Neuronal stem cell (in vitro differentiated cells): ENCODE measurements around the gene SCG2.

Source experiments
- DNase-seq: peaks from one replicate; pipeline ENCODE4 v3.0.0-alpha.2; 2013; ENCODE audit warnings: low spot score
- H2AFZ ChIP-seq: one replicate; pipeline ENCODE4 v1.6.1; 2013; ENCODE audit warnings: mild to moderate bottlenecking, low read length, inconsistent platforms
- H2AK5ac ChIP-seq: 2 replicates; pipeline ENCODE4 v1.6.1; 2013; ENCODE audit warnings: low read depth, mild to moderate bottlenecking, inconsistent platforms, low read length, moderate library complexity, mixed read lengths
- H2BK120ac ChIP-seq: 2 replicates; pipeline ENCODE4 v1.6.1; 2013; ENCODE audit warnings: low read depth, mild to moderate bottlenecking, inconsistent platforms, low read length, moderate library complexity, mixed read lengths
- H2BK12ac ChIP-seq: one replicate; pipeline ENCODE4 v1.6.1; 2013; ENCODE audit warnings: low read length, inconsistent platforms
- H2BK15ac ChIP-seq: 2 replicates; pipeline ENCODE4 v1.6.1; 2013; ENCODE audit warnings: mild to moderate bottlenecking, low read length, inconsistent platforms, mixed read lengths
- H2BK5ac ChIP-seq: one replicate; pipeline ENCODE4 v1.6.1; 2013; ENCODE audit warnings: inconsistent platforms, mild to moderate bottlenecking, low read length, moderate library complexity
- H3K14ac ChIP-seq: one replicate; pipeline ENCODE4 v1.6.1; 2013; ENCODE audit warnings: low read length, inconsistent platforms
- H3K18ac ChIP-seq: 2 replicates; pipeline ENCODE4 v1.6.1; 2013; ENCODE audit warnings: low read length, inconsistent platforms
- H3K23ac ChIP-seq: 2 replicates; pipeline ENCODE4 v1.6.1; 2013; ENCODE audit warnings: low read depth, mild to moderate bottlenecking, mixed read lengths, low read length, inconsistent platforms; ENCODE audit not compliant: poor library complexity
- H3K27ac ChIP-seq: replicated peaks from 3 replicates; pipeline ENCODE4 v1.5.1; 2013; ENCODE audit warnings: low read length, inconsistent platforms
- H3K27me3 ChIP-seq, 3 experiments: 2 replicates each; pipeline ENCODE4 v1.6.1; 2013; ENCODE audit warnings: low read length in 3 of 3, mild to moderate bottlenecking in 2 of 3, inconsistent platforms in 1 of 3, low read depth in 1 of 3, mixed read lengths in 1 of 3, moderate library complexity in 1 of 3; ENCODE audit not compliant: control insufficient read depth in 3 of 3, insufficient read depth in 3 of 3
- H3K36me3 ChIP-seq, 2 donors: replicated peaks in 1 of 2; 2 replicates each; pipeline ENCODE4 v1.6.1; 2013; ENCODE audit warnings: low read length in 2 of 2; ENCODE audit not compliant: control insufficient read depth in 2 of 2, insufficient read depth in 2 of 2
- H3K4ac ChIP-seq: 2 replicates; pipeline ENCODE4 v1.6.1; 2013; ENCODE audit warnings: inconsistent platforms, mild to moderate bottlenecking, low read length, moderate library complexity
- H3K4me1 ChIP-seq, 2 donors: 1 replicate in 1 of 2; 2 replicates in 1 of 2; pipeline ENCODE4 v1.6.1; 2013; ENCODE audit warnings: low read length in 2 of 2, low read depth in 1 of 2; ENCODE audit not compliant: control insufficient read depth in 2 of 2, insufficient read depth in 1 of 2
- H3K4me2 ChIP-seq: one replicate; pipeline ENCODE4 v1.6.1; 2013; ENCODE audit warnings: mild to moderate bottlenecking, low read length, inconsistent platforms; ENCODE audit not compliant: insufficient read depth, poor library complexity, severe bottlenecking
- H3K4me3 ChIP-seq, 2 donors: 2 replicates each; pipeline ENCODE4 v1.5.1; 2013; ENCODE audit warnings: low read length in 2 of 2, mild to moderate bottlenecking in 2 of 2, inconsistent platforms in 1 of 2, moderate library complexity in 1 of 2
- H3K79me1 ChIP-seq: one replicate; pipeline ENCODE4 v1.6.1; 2013; ENCODE audit warnings: low read depth, mild to moderate bottlenecking, inconsistent platforms, low read length, moderate library complexity
- H3K9ac ChIP-seq: one replicate; pipeline ENCODE4 v1.6.1; 2013; ENCODE audit warnings: mild to moderate bottlenecking, low read depth, low read length, inconsistent platforms; ENCODE audit not compliant: poor library complexity
- H3K9me3 ChIP-seq, 2 donors: replicated peaks in 1 of 2; 2 replicates each; pipeline versions ENCODE3 to v1.6.1; 2013; ENCODE audit warnings: low read length in 2 of 2, mild to moderate bottlenecking in 2 of 2, inconsistent platforms in 1 of 2, low read depth in 1 of 2, mixed read lengths in 1 of 2, moderate library complexity in 1 of 2; ENCODE audit not compliant: control insufficient read depth in 2 of 2, insufficient read depth in 1 of 2
- H4K8ac ChIP-seq: one replicate; pipeline ENCODE4 v1.6.1; 2013; ENCODE audit warnings: low read depth, mild to moderate bottlenecking, inconsistent platforms, low read length, moderate library complexity
- H4K91ac ChIP-seq: one replicate; pipeline ENCODE4 v1.6.1; 2013; ENCODE audit warnings: low read length, low read depth, mild to moderate bottlenecking, inconsistent platforms; ENCODE audit not compliant: poor library complexity
- WGBS, 2 donors: extraction: QIAGEN DNeasy Blood & Tissue Kit; methylation state at CpG; one replicate each; pipeline ENCODE4 v1.1.7; 2013; ENCODE audit warnings: missing lambda C conversion rate in 2 of 2, mixed read lengths in 1 of 2; ENCODE audit not compliant: insufficient read length in 2 of 2, insufficient replicate concordance in 1 of 2; ENCODE audit errors: extremely low coverage in 2 of 2; 5-methylcytosine and 5-hydroxymethylcytosine counted together

SCG2 gene

DNA sequence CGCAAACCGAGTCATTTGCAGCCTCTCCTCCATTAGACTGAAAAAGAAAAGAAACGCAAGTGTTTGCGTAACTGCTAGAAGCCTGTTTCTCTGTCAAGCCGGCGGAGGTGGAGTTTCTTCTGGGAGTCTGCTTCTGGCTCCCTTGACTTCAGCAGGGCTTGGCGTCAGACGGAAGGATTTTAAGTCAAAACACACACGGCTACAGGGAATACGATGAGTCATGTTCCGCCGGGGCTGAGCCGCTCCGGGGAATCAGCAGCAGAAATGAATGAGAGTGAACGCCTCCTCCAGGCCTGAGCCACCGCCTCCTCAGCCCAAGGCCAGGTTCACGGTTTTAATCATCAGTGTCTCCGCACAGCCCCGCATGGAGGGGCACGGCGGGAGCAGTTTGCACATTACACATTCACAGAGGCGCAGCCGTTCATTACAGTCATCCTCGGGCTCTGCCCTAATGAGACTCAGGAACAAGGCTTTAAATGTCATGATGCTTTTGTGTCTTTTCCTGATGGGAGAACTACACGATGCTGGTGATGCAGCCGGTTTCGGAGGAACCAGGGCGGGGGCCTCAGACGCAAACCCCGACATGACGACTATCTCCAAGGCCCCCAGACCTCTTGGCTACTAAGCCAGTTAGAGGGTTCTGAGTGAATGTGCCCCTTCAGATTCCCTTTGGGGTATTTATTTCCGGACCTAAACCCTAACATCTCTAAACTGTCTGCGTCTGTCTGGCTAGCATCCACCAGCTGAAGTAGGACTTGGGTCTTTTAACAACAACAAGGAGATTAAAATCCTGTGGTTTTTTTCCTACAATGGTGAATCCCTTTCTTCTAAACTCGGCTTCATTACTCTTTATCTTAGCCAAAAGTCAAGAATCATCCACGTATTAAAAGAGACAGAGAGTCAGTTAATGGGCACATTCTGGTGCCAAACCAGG lies 11.1 kb upstream of the SCG2 start:
- no peak overlapping the region for H3K27ac ChIP-seq
- no peak overlapping the region for H2AK5ac ChIP-seq
- no peaks in the 10 kb centered on the region for H3K9me3 ChIP-seq
- peak overlapping the region; percentile 41 for H3K4me2 ChIP-seq
- no peak overlapping the region for H3K14ac ChIP-seq
- H3K79me1 ChIP-seq = no peaks in the 10 kb centered on the region
- H4K8ac ChIP-seq = no peak overlapping the region
- no peak for DNase-seq
- peak overlapping the region; percentile 84 for H2AFZ ChIP-seq
- H2BK12ac ChIP-seq = no peak overlapping the region
- no peak overlapping the region for H3K4ac ChIP-seq
- peaks cover 0 to 13% (median 0%) of the 10 kb centered on the region in 3 experiments for H3K27me3 ChIP-seq
- no peak overlapping the region for H3K18ac ChIP-seq
- H3K23ac ChIP-seq = no peak overlapping the region
- H3K4me3 ChIP-seq = peak overlapping the region; percentile 13 to 40
- no peak overlapping the region for H4K91ac ChIP-seq
- no peak overlapping the region for H2BK15ac ChIP-seq
- H2BK120ac ChIP-seq = no peak overlapping the region
- no peak overlapping the region for H2BK5ac ChIP-seq
- no peak overlapping the region for H3K9ac ChIP-seq
- no CpG with 5 or more reads among the region's 35 CpGs for WGBS, 2 donors
- peaks cover 9 to 13% of the 10 kb centered on the region in 2 donors for H3K4me1 ChIP-seq
- no peaks in the 10 kb centered on the region for H3K36me3 ChIP-seq

GRCh38 chr2:223612501-223612900 lies 10.3 kb upstream of the SCG2 start:
- Histone ChIP-seq H3K9ac (no peak overlapping the region), H2AK5ac (no peak overlapping the region), H3K36me3 (no peaks in the 10 kb centered on the region), H3K4me3 (peak overlapping the region in 1 of 2 donors; percentile 40), H2BK12ac (no peak overlapping the region), H2AFZ (peak overlapping the region; percentile 84), H2BK5ac (no peak overlapping the region), H3K27me3 (peaks cover 0 to 13% (median 0%) of the 10 kb centered on the region in 3 experiments), H3K14ac (no peak overlapping the region), H2BK15ac (no peak overlapping the region), H3K27ac (no peak overlapping the region), H4K91ac (no peak overlapping the region), H3K4ac (no peak overlapping the region), H3K18ac (no peak overlapping the region), H3K79me1 (no peaks in the 10 kb centered on the region), H3K9me3 (no peaks in the 10 kb centered on the region), H3K4me2 (no peak overlapping the region), H4K8ac (no peak overlapping the region), H3K23ac (no peak overlapping the region), H2BK120ac (no peak overlapping the region), H3K4me1 (peaks cover 8% of the 10 kb centered on the region in 2 donors)
- no CpG with 5 or more reads among the region's 5 CpGs for WGBS, 2 donors
- DNase-seq = no peak

GRCh38 chr2:223611061-223611460 lies 8.9 kb upstream of the SCG2 start:
- Histone ChIP-seq H3K4me3 (no peak overlapping the region), H3K18ac (no peak overlapping the region), H3K23ac (no peak overlapping the region), H4K91ac (no peak overlapping the region), H2BK120ac (no peak overlapping the region), H2BK12ac (no peak overlapping the region), H2BK15ac (no peak overlapping the region), H2BK5ac (no peak overlapping the region), H2AFZ (no peak overlapping the region), H3K79me1 (no peaks in the 10 kb centered on the region), H3K9me3 (no peaks in the 10 kb centered on the region), H3K27me3 (peaks cover 0 to 13% (median 0%) of the 10 kb centered on the region in 3 experiments), H3K4ac (no peak overlapping the region), H3K4me2 (no peak overlapping the region), H3K9ac (no peak overlapping the region), H3K27ac (no peak overlapping the region), H3K36me3 (no peaks in the 10 kb centered on the region), H4K8ac (no peak overlapping the region), H2AK5ac (no peak overlapping the region), H3K4me1 (peaks cover 4 to 8% of the 10 kb centered on the region in 2 donors), H3K14ac (no peak overlapping the region)
- no peak for DNase-seq
- WGBS, 2 donors = no CpG with 5 or more reads among the region's 2 CpGs

DNA sequence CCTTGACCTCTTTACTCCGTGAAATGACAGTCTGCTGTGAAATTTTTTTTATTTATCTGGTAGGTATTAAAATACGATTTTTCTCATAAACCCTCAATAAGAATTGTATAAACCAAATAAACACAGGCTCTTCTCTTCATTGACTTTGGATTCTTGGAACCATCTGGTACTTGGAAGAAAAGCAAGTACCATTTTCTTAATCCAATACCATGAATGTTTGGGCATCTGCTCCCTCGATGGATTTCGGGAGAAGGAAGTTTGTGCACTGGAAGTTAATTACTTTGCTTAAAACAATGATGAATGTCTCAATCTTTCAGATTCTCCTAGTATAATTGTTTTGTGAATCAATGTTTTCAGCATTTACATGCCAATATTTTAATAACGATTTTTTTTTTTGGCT lies 5.3 kb upstream of the SCG2 start:
- H3K79me1 ChIP-seq = no peaks in the 10 kb centered on the region
- H3K4me3 ChIP-seq = no peak overlapping the region
- no peak overlapping the region for H3K18ac ChIP-seq
- H3K4me2 ChIP-seq = no peak overlapping the region
- no peak for DNase-seq
- H2AFZ ChIP-seq = no peak overlapping the region
- no peak overlapping the region for H3K23ac ChIP-seq
- no peak overlapping the region for H2BK15ac ChIP-seq
- H4K8ac ChIP-seq = no peak overlapping the region
- no peaks in the 10 kb centered on the region for H3K36me3 ChIP-seq
- H2BK120ac ChIP-seq = no peak overlapping the region
- H2BK12ac ChIP-seq = no peak overlapping the region
- H3K27me3 ChIP-seq = no peaks in the 10 kb centered on the region
- no peak overlapping the region for H3K4ac ChIP-seq
- no peak overlapping the region for H3K27ac ChIP-seq
- WGBS, 2 donors = no CpG with 5 or more reads among the region's 5 CpGs
- H3K9ac ChIP-seq = no peak overlapping the region
- no peak overlapping the region for H2AK5ac ChIP-seq
- H4K91ac ChIP-seq = no peak overlapping the region
- no peak overlapping the region for H2BK5ac ChIP-seq
- H3K9me3 ChIP-seq = no peaks in the 10 kb centered on the region
- no peak overlapping the region for H3K14ac ChIP-seq
- H3K4me1 ChIP-seq = no peaks in the 10 kb centered on the region
